ENCODE results near the gene NDUFV3.
A peak's percentile ranks its signal among the peaks of the same experiment; 100 is the strongest.
"Not testable (repeated sequence)": the region's sequence is repeated elsewhere in the genome, so short reads cannot be mapped to it uniquely, and the experiment has no call there.

The NDUFV3 gene

DNA sequence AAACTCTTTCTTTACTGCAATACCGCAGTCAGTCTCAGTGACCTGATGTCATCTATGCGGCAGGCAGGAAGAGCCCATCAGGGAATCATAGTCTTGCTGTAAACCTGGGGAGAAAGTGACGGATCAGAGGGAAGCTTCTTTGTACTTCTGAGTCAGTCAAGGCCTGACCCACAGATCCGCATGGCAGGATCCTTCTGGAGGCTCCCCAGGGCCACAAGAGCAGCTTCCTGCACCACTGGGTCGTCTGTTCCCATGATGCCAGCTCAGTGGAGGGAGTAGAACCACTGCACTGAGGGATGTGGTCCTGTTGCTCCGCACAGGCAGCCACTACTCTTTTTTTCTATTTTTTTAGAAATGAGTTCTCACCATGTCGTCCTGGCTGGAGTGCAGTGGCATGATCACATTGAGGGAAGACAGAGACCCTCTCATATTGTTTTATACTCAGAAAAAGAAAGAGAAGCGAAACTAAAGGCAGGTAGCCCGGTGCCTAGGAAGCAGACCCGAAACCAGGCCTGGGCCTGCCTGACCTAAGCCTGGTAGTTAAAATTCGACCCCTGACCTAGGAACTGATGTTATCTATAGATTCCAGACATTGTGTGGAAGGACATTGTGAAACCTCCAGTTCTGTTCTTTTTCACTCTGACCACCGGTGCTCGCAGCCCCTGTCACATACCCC, 38.6 kb downstream of the NDUFV3 start:
- no peak overlapping the region for H3K9ac ChIP-seq (ENCODE audit: low read depth, low read length, poor library complexity)
- H3K14ac ChIP-seq (ENCODE audit: low read length): no peak overlapping the region
- no peak overlapping the region for H3K23ac ChIP-seq (ENCODE audit: low read depth, low read length, poor library complexity)
- no peak overlapping the region for H3K4me3 ChIP-seq (ENCODE audit: low read length in 2 of 2)
- H3K27me3 ChIP-seq (ENCODE audit: control insufficient read depth in 3 of 3, insufficient read depth in 3 of 3, low read depth in 1 of 3, low read length in 3 of 3): no peaks in the 10 kb centered on the region
- H3K36me3 ChIP-seq (replicated peaks in 1 of 2; ENCODE audit: control insufficient read depth in 2 of 2, insufficient read depth in 2 of 2, low read length in 2 of 2): no peaks in the 10 kb centered on the region
- WGBS, 2 donors (ENCODE audit: extremely low coverage in 2 of 2, insufficient read length in 2 of 2, insufficient replicate concordance in 1 of 2): no CpG with 5 or more reads among the region's 13 CpGs
- no peak overlapping the region for H4K8ac ChIP-seq (ENCODE audit: low read depth, low read length)
- H3K18ac ChIP-seq (ENCODE audit: low read length): no peak overlapping the region
- peaks cover 2 to 4% of the 10 kb centered on the region in 2 donors for H3K9me3 ChIP-seq (replicated peaks in 1 of 2; ENCODE audit: control insufficient read depth in 2 of 2, insufficient read depth in 1 of 2, low read depth in 1 of 2, low read length in 2 of 2)
- H2AFZ ChIP-seq (ENCODE audit: low read length): peak overlapping the region; percentile 74
- H2AK5ac ChIP-seq (ENCODE audit: low read depth, low read length): no peak overlapping the region
- no peak overlapping the region for H3K4ac ChIP-seq (ENCODE audit: low read length)
- H2BK120ac ChIP-seq (ENCODE audit: low read depth, low read length): no peak overlapping the region
- no peak overlapping the region for H3K4me2 ChIP-seq (ENCODE audit: insufficient read depth, low read length, poor library complexity, severe bottlenecking)
- H4K91ac ChIP-seq (ENCODE audit: low read depth, low read length, poor library complexity): no peak overlapping the region
- no peak overlapping the region for H3K27ac ChIP-seq (replicated peaks; ENCODE audit: low read length)
- H2BK5ac ChIP-seq (ENCODE audit: low read length): no peak overlapping the region
- H3K79me1 ChIP-seq (ENCODE audit: low read depth, low read length): peaks cover 2% of the 10 kb centered on the region
- H2BK12ac ChIP-seq (ENCODE audit: low read length): no peak overlapping the region
- no peak for DNase-seq (ENCODE audit: low spot score)
- no peak overlapping the region for H2BK15ac ChIP-seq (ENCODE audit: low read length)
- no peaks in the 10 kb centered on the region for H3K4me1 ChIP-seq (ENCODE audit: control insufficient read depth in 2 of 2, insufficient read depth in 1 of 2, low read depth in 1 of 2, low read length in 2 of 2)

DNA sequence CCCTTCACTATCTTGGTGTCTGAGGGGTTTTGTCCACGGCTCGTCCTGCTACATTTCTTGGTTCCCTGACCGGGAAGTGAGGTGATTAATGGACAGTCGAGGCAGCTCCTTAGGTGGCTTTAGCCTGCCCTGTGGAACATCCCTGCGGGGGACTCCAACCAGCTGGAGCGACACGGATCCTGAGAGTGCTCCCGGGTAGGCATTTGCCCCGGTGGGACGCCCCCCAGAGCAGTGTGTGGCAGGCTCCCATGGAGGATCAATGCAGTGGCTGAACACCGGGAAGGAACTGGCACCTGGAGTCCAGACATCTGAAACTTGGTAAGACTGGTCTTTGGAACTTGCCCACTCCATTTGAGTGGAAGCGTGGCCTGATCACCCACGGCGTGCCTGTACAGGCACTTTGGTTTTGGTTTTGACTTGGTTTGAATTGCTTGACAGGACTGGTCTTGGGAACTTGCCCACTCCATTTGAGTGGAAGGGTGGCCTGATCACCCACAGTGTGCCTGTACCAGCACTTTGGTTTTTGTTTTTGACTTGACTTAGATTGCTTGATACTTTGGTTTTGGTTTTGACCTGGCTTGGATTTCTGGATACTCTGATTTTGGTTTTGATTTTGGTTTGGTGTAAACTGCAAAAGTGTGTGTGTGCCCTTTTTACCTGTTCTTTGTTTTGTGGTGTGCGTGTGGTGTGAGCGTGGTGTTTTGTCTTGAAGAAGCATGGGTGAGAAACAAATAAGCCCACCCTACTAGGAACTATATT, 39.4 kb downstream of the NDUFV3 start:
- H2BK5ac ChIP-seq (ENCODE audit: low read length); DNase-seq (ENCODE audit: low spot score); H3K4me1 ChIP-seq (ENCODE audit: control insufficient read depth in 2 of 2, insufficient read depth in 1 of 2, low read depth in 1 of 2, low read length in 2 of 2); H2BK12ac ChIP-seq (ENCODE audit: low read length); H3K18ac ChIP-seq (ENCODE audit: low read length); H2BK15ac ChIP-seq (ENCODE audit: low read length); H3K23ac ChIP-seq (ENCODE audit: low read depth, low read length, poor library complexity); H4K8ac ChIP-seq (ENCODE audit: low read depth, low read length); H3K14ac ChIP-seq (ENCODE audit: low read length); H2BK120ac ChIP-seq (ENCODE audit: low read depth, low read length); H3K9me3 ChIP-seq (replicated peaks in 1 of 2; ENCODE audit: control insufficient read depth in 2 of 2, insufficient read depth in 1 of 2, low read depth in 1 of 2, low read length in 2 of 2); H2AFZ ChIP-seq (ENCODE audit: low read length); H3K27ac ChIP-seq (replicated peaks; ENCODE audit: low read length); H3K4ac ChIP-seq (ENCODE audit: low read length); H4K91ac ChIP-seq (ENCODE audit: low read depth, low read length, poor library complexity); H3K36me3 ChIP-seq (replicated peaks in 1 of 2; ENCODE audit: control insufficient read depth in 2 of 2, insufficient read depth in 2 of 2, low read length in 2 of 2); H3K9ac ChIP-seq (ENCODE audit: low read depth, low read length, poor library complexity); H3K4me3 ChIP-seq (ENCODE audit: low read length in 2 of 2); H3K27me3 ChIP-seq (ENCODE audit: control insufficient read depth in 3 of 3, insufficient read depth in 3 of 3, low read depth in 1 of 3, low read length in 3 of 3); H2AK5ac ChIP-seq (ENCODE audit: low read depth, low read length); H3K79me1 ChIP-seq (ENCODE audit: low read depth, low read length); H3K4me2 ChIP-seq (ENCODE audit: insufficient read depth, low read length, poor library complexity, severe bottlenecking): not testable (repeated sequence)
- WGBS, 2 donors (ENCODE audit: extremely low coverage in 2 of 2, insufficient read length in 2 of 2, insufficient replicate concordance in 1 of 2): no CpG with 5 or more reads among the region's 16 CpGs

DNA sequence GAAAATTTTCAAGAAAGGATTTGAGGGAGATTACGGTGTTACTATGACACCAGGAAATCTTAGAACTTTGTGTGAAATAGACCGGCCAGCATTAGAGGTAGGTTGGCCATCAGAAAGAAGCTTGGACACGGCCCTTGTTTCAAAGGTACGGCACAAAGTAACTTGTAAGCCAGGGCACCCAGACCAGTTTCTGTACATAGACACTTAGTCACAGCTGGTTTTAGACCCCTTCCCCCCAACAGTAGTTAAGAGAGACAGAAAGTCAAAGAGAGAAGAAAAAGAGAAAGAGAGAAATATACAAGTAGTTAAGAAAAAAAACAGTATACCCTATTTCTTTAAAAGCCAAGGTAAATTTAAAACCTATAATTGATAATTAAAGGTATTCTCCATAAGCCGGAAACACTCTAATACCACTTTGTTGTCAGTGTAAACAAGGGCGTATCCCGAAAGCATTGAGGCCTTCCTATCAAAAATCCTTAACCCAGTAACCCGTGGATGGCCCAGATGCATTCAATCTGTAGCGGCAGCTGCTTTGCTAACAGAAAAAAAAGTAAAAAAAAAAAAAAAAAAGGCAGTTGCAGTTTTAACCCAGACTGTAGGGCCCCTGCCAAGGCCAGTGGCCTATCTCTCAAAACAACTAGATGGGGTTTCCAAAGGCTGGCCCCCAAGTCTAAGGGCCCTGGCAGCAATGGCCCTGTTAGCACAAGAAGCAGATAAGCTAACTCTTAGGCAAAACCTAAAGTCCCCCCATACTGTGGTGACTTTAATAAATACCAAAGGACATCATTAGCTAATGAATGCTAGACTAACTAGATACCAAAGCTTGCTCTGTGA, 40.2 kb downstream of the NDUFV3 start:
- not testable (repeated sequence) for H3K4me3 ChIP-seq (ENCODE audit: low read length in 2 of 2); H3K4me2 ChIP-seq (ENCODE audit: insufficient read depth, low read length, poor library complexity, severe bottlenecking); H3K27me3 ChIP-seq (ENCODE audit: control insufficient read depth in 3 of 3, insufficient read depth in 3 of 3, low read depth in 1 of 3, low read length in 3 of 3); H3K14ac ChIP-seq (ENCODE audit: low read length); H3K27ac ChIP-seq (replicated peaks; ENCODE audit: low read length); H3K23ac ChIP-seq (ENCODE audit: low read depth, low read length, poor library complexity); H3K36me3 ChIP-seq (replicated peaks in 1 of 2; ENCODE audit: control insufficient read depth in 2 of 2, insufficient read depth in 2 of 2, low read length in 2 of 2); DNase-seq (ENCODE audit: low spot score); H4K8ac ChIP-seq (ENCODE audit: low read depth, low read length); H3K4ac ChIP-seq (ENCODE audit: low read length); H3K4me1 ChIP-seq (ENCODE audit: control insufficient read depth in 2 of 2, insufficient read depth in 1 of 2, low read depth in 1 of 2, low read length in 2 of 2); H3K9me3 ChIP-seq (replicated peaks in 1 of 2; ENCODE audit: control insufficient read depth in 2 of 2, insufficient read depth in 1 of 2, low read depth in 1 of 2, low read length in 2 of 2); H2BK12ac ChIP-seq (ENCODE audit: low read length); H3K18ac ChIP-seq (ENCODE audit: low read length); H2BK120ac ChIP-seq (ENCODE audit: low read depth, low read length); H2AK5ac ChIP-seq (ENCODE audit: low read depth, low read length); H2BK15ac ChIP-seq (ENCODE audit: low read length); H4K91ac ChIP-seq (ENCODE audit: low read depth, low read length, poor library complexity); H3K79me1 ChIP-seq (ENCODE audit: low read depth, low read length); H2BK5ac ChIP-seq (ENCODE audit: low read length); H3K9ac ChIP-seq (ENCODE audit: low read depth, low read length, poor library complexity); H2AFZ ChIP-seq (ENCODE audit: low read length)
- WGBS, 2 donors (ENCODE audit: extremely low coverage in 2 of 2, insufficient read length in 2 of 2, insufficient replicate concordance in 1 of 2): no CpG with 5 or more reads among the region's 9 CpGs

DNA sequence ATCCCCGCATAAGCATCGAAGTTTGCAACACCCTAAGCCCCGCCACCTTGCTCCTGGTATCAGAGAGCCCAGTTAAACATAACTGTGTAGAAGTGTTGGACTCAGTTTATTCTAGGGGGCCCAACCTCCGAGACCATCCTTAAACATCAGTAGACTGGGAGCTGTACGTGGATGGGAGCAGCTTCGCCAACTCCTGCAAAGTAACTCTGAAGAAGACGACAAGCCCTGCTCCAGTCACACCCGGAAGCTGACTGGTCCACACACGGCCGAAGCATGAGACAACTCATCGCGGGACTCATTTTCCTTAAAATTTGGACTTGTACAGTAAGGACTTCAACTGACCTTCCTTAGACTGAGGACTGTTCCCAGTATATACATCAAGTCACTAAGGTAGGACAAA, 40.9 kb downstream of the NDUFV3 start:
- not testable (repeated sequence) for DNase-seq (ENCODE audit: low spot score); H3K36me3 ChIP-seq (replicated peaks in 1 of 2; ENCODE audit: control insufficient read depth in 2 of 2, insufficient read depth in 2 of 2, low read length in 2 of 2); H2BK12ac ChIP-seq (ENCODE audit: low read length); H3K4me1 ChIP-seq (ENCODE audit: control insufficient read depth in 2 of 2, insufficient read depth in 1 of 2, low read depth in 1 of 2, low read length in 2 of 2); H3K79me1 ChIP-seq (ENCODE audit: low read depth, low read length); H3K4ac ChIP-seq (ENCODE audit: low read length); H3K9ac ChIP-seq (ENCODE audit: low read depth, low read length, poor library complexity); H2BK15ac ChIP-seq (ENCODE audit: low read length); H4K91ac ChIP-seq (ENCODE audit: low read depth, low read length, poor library complexity); H3K18ac ChIP-seq (ENCODE audit: low read length); H2BK5ac ChIP-seq (ENCODE audit: low read length); H3K4me3 ChIP-seq (ENCODE audit: low read length in 2 of 2); H2BK120ac ChIP-seq (ENCODE audit: low read depth, low read length); H3K27ac ChIP-seq (replicated peaks; ENCODE audit: low read length); H3K9me3 ChIP-seq (replicated peaks in 1 of 2; ENCODE audit: control insufficient read depth in 2 of 2, insufficient read depth in 1 of 2, low read depth in 1 of 2, low read length in 2 of 2); H4K8ac ChIP-seq (ENCODE audit: low read depth, low read length); H3K4me2 ChIP-seq (ENCODE audit: insufficient read depth, low read length, poor library complexity, severe bottlenecking); H3K27me3 ChIP-seq (ENCODE audit: control insufficient read depth in 3 of 3, insufficient read depth in 3 of 3, low read depth in 1 of 3, low read length in 3 of 3); H2AFZ ChIP-seq (ENCODE audit: low read length); H2AK5ac ChIP-seq (ENCODE audit: low read depth, low read length); H3K23ac ChIP-seq (ENCODE audit: low read depth, low read length, poor library complexity); H3K14ac ChIP-seq (ENCODE audit: low read length)
- no CpG with 5 or more reads among the region's 12 CpGs for WGBS, 2 donors (ENCODE audit: extremely low coverage in 2 of 2, insufficient read length in 2 of 2, insufficient replicate concordance in 1 of 2)
